HCT116 (cell line): ENCODE measurements around the gene ST3GAL5. TPM values are rescaled to one million over a fixed set of nuclear protein-coding genes. Genes with fewer than 3 reads are reported as not detected.

Experiments
- ATAC-seq: fragments of 200-7000 bp; cut with Tn5 transposase; 2 replicates; pipeline ENCODE4 v1.9.1; 2020; ENCODE audit warnings: mild to moderate bottlenecking, moderate library complexity
- BruUV-seq: library from RNA; stranded (reverse); fragments of 400-500 nt; replicated peaks from 2 replicates; lab custom pipeline; 2021; lab: Mats Ljungman, UMichigan
- CTCF ChIA-PET: fragments of 300-600 bp; sonication (Branson Sonifier 250); formaldehyde crosslinking; loops from one replicate; lab custom pipeline; 2021; ENCODE audit warnings: antibody characterized with exemption; lab: Charles Lee
- POLR2A ChIA-PET: fragments of 300-600, 350-600 bp; sonication (Branson Sonifier 250); formaldehyde crosslinking; loops from one replicate; lab custom pipeline; 2021; ENCODE audit warnings: antibody characterized with exemption; lab: Charles Lee
- RAD21 ChIA-PET, 2 experiments: fragments of 300-600 bp; sonication (Branson Sonifier 250); formaldehyde crosslinking; loops; one replicate each; lab custom pipeline; 2023; ENCODE audit warnings: low total read pairs in 2 of 2; ENCODE audit not compliant: uncharacterized antibody in 2 of 2, unreplicated experiment in 2 of 2, low non-redundant PET in 1 of 2; lab: Charles Lee
- DNase-seq: peaks from one replicate; pipeline ENCODE4 v3.0.0-alpha.2; 2010; ENCODE audit warnings: low read depth, low spot score
- H2AFZ ChIP-seq: fragments of 200-600 bp; shearing (Covaris generic), sonication (generic); 2 replicates; pipeline ENCODE4 v1.6.1; 2017; ENCODE audit warnings: low read depth, mixed run types, mixed read lengths, antibody characterized with exemption, low read length; ENCODE audit not compliant: poor library complexity, severe bottlenecking
- H3K27ac ChIP-seq: 2 replicates; pipeline ENCODE4 v1.5.1; 2012; ENCODE audit warnings: low read depth, low read length
- H3K27me3 ChIP-seq: fragments of 200-600 bp; sonication (generic); 2 replicates; pipeline ENCODE4 v1.6.1; 2016; ENCODE audit warnings: mixed run types, low read length, mixed read lengths; ENCODE audit not compliant: insufficient read depth
- H3K36me3 ChIP-seq, 2 experiments: fragments of 200-500 bp in 1 of 2; fragments of 200-600 bp in 1 of 2; sonication (Bioruptor generic) in 1 of 2; sonication (generic) in 1 of 2; 2 replicates each; pipeline versions ENCODE4 v1.5.1 to v1.6.1; 2014 to 2016; ENCODE audit warnings: low read length in 2 of 2, inconsistent platforms in 1 of 2, mixed read lengths in 1 of 2, mixed run types in 1 of 2; ENCODE audit not compliant: insufficient read depth in 2 of 2, control insufficient read depth in 1 of 2
- H3K4me1 ChIP-seq, 2 experiments: fragments of 200-600 bp in 1 of 2; sonication (generic) in 1 of 2; 2 replicates each; pipeline versions ENCODE4 v1.5.1 to v1.6.1; 2012 to 2017; ENCODE audit warnings: low read length in 2 of 2, inconsistent platforms in 1 of 2, mild to moderate bottlenecking in 1 of 2, mixed read lengths in 1 of 2, mixed run types in 1 of 2, moderate library complexity in 1 of 2; ENCODE audit not compliant: insufficient read depth in 2 of 2, control insufficient read depth in 1 of 2
- H3K4me2 ChIP-seq: fragments of 200-600 bp; sonication (generic); 2 replicates; pipeline ENCODE4 v1.6.1; 2017; ENCODE audit warnings: mixed run types, low read length, mixed read lengths
- H3K4me3 ChIP-seq, 2 experiments: fragments of 200-600 bp in 1 of 2; sonication (generic) in 1 of 2; replicated peaks in 1 of 2; 2 replicates each; pipeline ENCODE4 v1.5.1; 2011 to 2016; ENCODE audit warnings: low read length in 2 of 2, control low read depth in 1 of 2, low read depth in 1 of 2, mild to moderate bottlenecking in 1 of 2, mixed read lengths in 1 of 2, mixed run types in 1 of 2
- H3K79me2 ChIP-seq: fragments of 200-600 bp; sonication (generic); 2 replicates; pipeline ENCODE4 v1.6.1; 2017; ENCODE audit warnings: mild to moderate bottlenecking, mixed run types, low read length, moderate library complexity, mixed read lengths; ENCODE audit not compliant: insufficient read depth
- H3K9ac ChIP-seq: fragments of 200-600 bp; sonication (generic); 2 replicates; pipeline ENCODE4 v1.6.1; 2016; ENCODE audit warnings: low read length, mixed read lengths
- H3K9me2 ChIP-seq: fragments of 200-600 bp; sonication (generic), shearing (Covaris generic); 2 replicates; pipeline ENCODE4 v1.6.1; 2017; ENCODE audit warnings: mixed run types, mild to moderate bottlenecking, moderate library complexity; ENCODE audit not compliant: insufficient read depth
- H3K9me3 ChIP-seq, 2 experiments: fragments of 200-500 bp in 1 of 2; fragments of 200-600 bp in 1 of 2; sonication (Bioruptor generic) in 1 of 2; sonication (generic) in 1 of 2; 2 replicates each; pipeline ENCODE4 v1.6.1; 2014 to 2017; ENCODE audit warnings: low read length in 2 of 2, mixed read lengths in 2 of 2, inconsistent platforms in 1 of 2, low read depth in 1 of 2, mild to moderate bottlenecking in 1 of 2, mixed run types in 1 of 2, moderate library complexity in 1 of 2; ENCODE audit not compliant: control insufficient read depth in 1 of 2, insufficient read depth in 1 of 2
- H4K20me1 ChIP-seq: fragments of 200-600 bp; sonication (generic), shearing (Covaris generic); 2 replicates; pipeline ENCODE4 v1.6.1; 2017; ENCODE audit warnings: mixed run types, mild to moderate bottlenecking, moderate library complexity; ENCODE audit not compliant: insufficient read depth
- CEBPB ChIP-seq: IDR thresholded peaks from 2 replicates; pipeline ENCODE4 v1.6.1; 2012; ENCODE audit warnings: low read depth
- EGR1 ChIP-seq: IDR thresholded peaks from 2 replicates; pipeline ENCODE4 v1.6.1; 2012; ENCODE audit warnings: low read depth
- EZH2 ChIP-seq: fragments of 200-600 bp; sonication (generic); IDR thresholded peaks from 2 replicates; pipeline ENCODE4 v1.6.1; 2017; ENCODE audit warnings: antibody characterized with exemption, mixed run types
- EZH2phosphoT487 ChIP-seq: fragments of 200-600 bp; IDR thresholded peaks from 2 replicates; pipeline ENCODE4 v1.6.1; 2018; ENCODE audit warnings: antibody characterized with exemption, borderline replicate concordance
- FOSL1 ChIP-seq: IDR thresholded peaks from 2 replicates; pipeline ENCODE4 v1.6.1; 2012; ENCODE audit warnings: low read depth
- JUND ChIP-seq: IDR thresholded peaks from 2 replicates; pipeline ENCODE4 v1.6.1; 2012
- POLR2A ChIP-seq: IDR thresholded peaks from 2 replicates; pipeline ENCODE4 v1.7.0; 2011; ENCODE audit warnings: borderline replicate concordance; ENCODE audit not compliant: insufficient read depth, insufficient read length; ENCODE audit errors: extremely low read depth
- POLR2AphosphoS5 ChIP-seq: IDR thresholded peaks from 2 replicates; pipeline ENCODE4 v1.6.1; 2011; ENCODE audit warnings: mild to moderate bottlenecking, low read depth, low read length, moderate library complexity
- RAD21 ChIP-seq: IDR thresholded peaks from 2 replicates; pipeline ENCODE4 v1.6.1; 2012; ENCODE audit warnings: low read depth, mild to moderate bottlenecking
- SIN3A ChIP-seq: IDR thresholded peaks from 2 replicates; pipeline ENCODE4 v1.6.1; 2012; ENCODE audit warnings: low read depth
- SP1 ChIP-seq: IDR thresholded peaks from 2 replicates; pipeline ENCODE4 v1.6.1; 2012; ENCODE audit warnings: low read depth
- SRF ChIP-seq: IDR thresholded peaks from 2 replicates; pipeline ENCODE4 v1.6.1; 2012; ENCODE audit warnings: low read depth
- YY1 ChIP-seq: IDR thresholded peaks from 2 replicates; pipeline ENCODE4 v1.6.1; 2011; ENCODE audit warnings: low read length, low read depth, moderate library complexity, mild to moderate bottlenecking; ENCODE audit not compliant: insufficient replicate concordance; ENCODE audit errors: extremely low read depth
- ZFX ChIP-seq: fragments of 450-650 bp; IDR thresholded peaks from 2 replicates; pipeline ENCODE4 v1.6.1; 2017
- ZNF274 ChIP-seq: fragments of 200-500 bp; sonication (Bioruptor generic); IDR thresholded peaks from 2 replicates; pipeline ENCODE4 v1.6.1; 2014; ENCODE audit warnings: mild to moderate bottlenecking, low read depth, low read length, inconsistent platforms
- intact Hi-C: fragments of 100-400 bp; cut with micrococcal nuclease; formaldehyde crosslinking; loops from 2 replicates; pipeline ENCODE4 v1.10.0; 2022
- total RNA-seq: library from RNA; stranded (reverse); gene quantifications from one replicate; pipeline ENCODE4 v1.2.1, GENCODE V29; 2021; ENCODE audit not compliant: unreplicated experiment
- TF ChIP-seq, protein P1 (sequence below), 3 experiments: fragments of 200-600 bp in 1 of 3; sonication (generic) in 1 of 3; IDR thresholded peaks in 2 of 3; conservative IDR thresholded peaks in 1 of 3; 2 replicates each; pipeline ENCODE4 v1.5.1; 2012 to 2017; ENCODE audit warnings: low read depth in 2 of 3, low read length in 2 of 3, antibody characterized with exemption in 1 of 3, borderline replicate concordance in 1 of 3, control low read depth in 1 of 3, mild to moderate bottlenecking in 1 of 3, mixed read lengths in 1 of 3, mixed run types in 1 of 3, moderate library complexity in 1 of 3; ENCODE audit not compliant: insufficient read depth in 1 of 3
- TF ChIP-seq, protein P2 (sequence below): IDR thresholded peaks from 2 replicates; pipeline ENCODE4 v1.6.1; 2011; ENCODE audit warnings: mild to moderate bottlenecking, low read length, moderate library complexity; ENCODE audit not compliant: insufficient replicate concordance; ENCODE audit errors: extremely low read depth
- TF ChIP-seq, protein P3 (sequence below): IDR thresholded peaks from 2 replicates; pipeline ENCODE4 v1.6.1; 2012
- TF ChIP-seq, protein P4 (sequence below): IDR thresholded peaks from 2 replicates; pipeline ENCODE4 v1.6.1; 2012; ENCODE audit warnings: low read depth
- TF ChIP-seq, protein P5 (sequence below): IDR thresholded peaks from 2 replicates; pipeline ENCODE4 v1.6.1; 2012

ST3GAL5 gene
- total RNA-seq, 1 experiment from 2014 or later: 14.8 TPM

DNA sequence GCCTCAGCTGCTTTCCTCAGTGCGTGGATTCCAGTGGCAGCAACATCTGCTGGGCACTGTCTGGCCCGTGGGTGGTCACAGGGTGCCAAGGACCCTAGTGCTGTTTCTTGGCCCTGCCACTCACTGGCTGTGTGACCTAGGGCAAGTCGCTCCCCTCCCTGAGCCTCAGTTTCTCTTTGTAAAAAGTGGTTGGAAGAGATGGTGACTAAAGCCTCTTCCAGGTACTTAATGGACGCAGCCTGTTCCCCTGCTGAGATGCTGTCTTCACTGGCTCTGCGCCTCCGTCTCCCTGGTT lies 92.8 kb downstream of the ST3GAL5 start:
- intact Hi-C loops: no loop called here
- TF ChIP-seq SRF: no peak
- no peak for TF ChIP-seq ZNF274
- TF ChIP-seq SP1: no peak
- TF ChIP-seq, protein P1, sequence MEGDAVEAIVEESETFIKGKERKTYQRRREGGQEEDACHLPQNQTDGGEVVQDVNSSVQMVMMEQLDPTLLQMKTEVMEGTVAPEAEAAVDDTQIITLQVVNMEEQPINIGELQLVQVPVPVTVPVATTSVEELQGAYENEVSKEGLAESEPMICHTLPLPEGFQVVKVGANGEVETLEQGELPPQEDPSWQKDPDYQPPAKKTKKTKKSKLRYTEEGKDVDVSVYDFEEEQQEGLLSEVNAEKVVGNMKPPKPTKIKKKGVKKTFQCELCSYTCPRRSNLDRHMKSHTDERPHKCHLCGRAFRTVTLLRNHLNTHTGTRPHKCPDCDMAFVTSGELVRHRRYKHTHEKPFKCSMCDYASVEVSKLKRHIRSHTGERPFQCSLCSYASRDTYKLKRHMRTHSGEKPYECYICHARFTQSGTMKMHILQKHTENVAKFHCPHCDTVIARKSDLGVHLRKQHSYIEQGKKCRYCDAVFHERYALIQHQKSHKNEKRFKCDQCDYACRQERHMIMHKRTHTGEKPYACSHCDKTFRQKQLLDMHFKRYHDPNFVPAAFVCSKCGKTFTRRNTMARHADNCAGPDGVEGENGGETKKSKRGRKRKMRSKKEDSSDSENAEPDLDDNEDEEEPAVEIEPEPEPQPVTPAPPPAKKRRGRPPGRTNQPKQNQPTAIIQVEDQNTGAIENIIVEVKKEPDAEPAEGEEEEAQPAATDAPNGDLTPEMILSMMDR (IDR thresholded peaks at IDR 0.05 in 2 of 3, conservative IDR thresholded peaks at IDR 0.05 in 1 of 3; ENCODE audit: borderline replicate concordance in 1 of 3, insufficient read depth in 1 of 3, low read depth in 2 of 3, low read length in 2 of 3): no peak
- TF ChIP-seq, protein P2, sequence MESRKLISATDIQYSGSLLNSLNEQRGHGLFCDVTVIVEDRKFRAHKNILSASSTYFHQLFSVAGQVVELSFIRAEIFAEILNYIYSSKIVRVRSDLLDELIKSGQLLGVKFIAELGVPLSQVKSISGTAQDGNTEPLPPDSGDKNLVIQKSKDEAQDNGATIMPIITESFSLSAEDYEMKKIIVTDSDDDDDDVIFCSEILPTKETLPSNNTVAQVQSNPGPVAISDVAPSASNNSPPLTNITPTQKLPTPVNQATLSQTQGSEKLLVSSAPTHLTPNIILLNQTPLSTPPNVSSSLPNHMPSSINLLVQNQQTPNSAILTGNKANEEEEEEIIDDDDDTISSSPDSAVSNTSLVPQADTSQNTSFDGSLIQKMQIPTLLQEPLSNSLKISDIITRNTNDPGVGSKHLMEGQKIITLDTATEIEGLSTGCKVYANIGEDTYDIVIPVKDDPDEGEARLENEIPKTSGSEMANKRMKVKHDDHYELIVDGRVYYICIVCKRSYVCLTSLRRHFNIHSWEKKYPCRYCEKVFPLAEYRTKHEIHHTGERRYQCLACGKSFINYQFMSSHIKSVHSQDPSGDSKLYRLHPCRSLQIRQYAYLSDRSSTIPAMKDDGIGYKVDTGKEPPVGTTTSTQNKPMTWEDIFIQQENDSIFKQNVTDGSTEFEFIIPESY: no peak
- no peak for TF ChIP-seq EGR1
- no peak for TF ChIP-seq FOSL1
- no peak for TF ChIP-seq EZH2
- no peak for TF ChIP-seq EZH2phosphoT487
- no peak for TF ChIP-seq YY1
- no peak for TF ChIP-seq SIN3A
- no peak for TF ChIP-seq ZFX
- no peak for TF ChIP-seq POLR2A
- TF ChIP-seq, protein P3, sequence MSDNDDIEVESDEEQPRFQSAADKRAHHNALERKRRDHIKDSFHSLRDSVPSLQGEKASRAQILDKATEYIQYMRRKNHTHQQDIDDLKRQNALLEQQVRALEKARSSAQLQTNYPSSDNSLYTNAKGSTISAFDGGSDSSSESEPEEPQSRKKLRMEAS: no peak
- no peak for TF ChIP-seq POLR2AphosphoS5
- TF ChIP-seq CEBPB: no peak
- TF ChIP-seq, protein P4, sequence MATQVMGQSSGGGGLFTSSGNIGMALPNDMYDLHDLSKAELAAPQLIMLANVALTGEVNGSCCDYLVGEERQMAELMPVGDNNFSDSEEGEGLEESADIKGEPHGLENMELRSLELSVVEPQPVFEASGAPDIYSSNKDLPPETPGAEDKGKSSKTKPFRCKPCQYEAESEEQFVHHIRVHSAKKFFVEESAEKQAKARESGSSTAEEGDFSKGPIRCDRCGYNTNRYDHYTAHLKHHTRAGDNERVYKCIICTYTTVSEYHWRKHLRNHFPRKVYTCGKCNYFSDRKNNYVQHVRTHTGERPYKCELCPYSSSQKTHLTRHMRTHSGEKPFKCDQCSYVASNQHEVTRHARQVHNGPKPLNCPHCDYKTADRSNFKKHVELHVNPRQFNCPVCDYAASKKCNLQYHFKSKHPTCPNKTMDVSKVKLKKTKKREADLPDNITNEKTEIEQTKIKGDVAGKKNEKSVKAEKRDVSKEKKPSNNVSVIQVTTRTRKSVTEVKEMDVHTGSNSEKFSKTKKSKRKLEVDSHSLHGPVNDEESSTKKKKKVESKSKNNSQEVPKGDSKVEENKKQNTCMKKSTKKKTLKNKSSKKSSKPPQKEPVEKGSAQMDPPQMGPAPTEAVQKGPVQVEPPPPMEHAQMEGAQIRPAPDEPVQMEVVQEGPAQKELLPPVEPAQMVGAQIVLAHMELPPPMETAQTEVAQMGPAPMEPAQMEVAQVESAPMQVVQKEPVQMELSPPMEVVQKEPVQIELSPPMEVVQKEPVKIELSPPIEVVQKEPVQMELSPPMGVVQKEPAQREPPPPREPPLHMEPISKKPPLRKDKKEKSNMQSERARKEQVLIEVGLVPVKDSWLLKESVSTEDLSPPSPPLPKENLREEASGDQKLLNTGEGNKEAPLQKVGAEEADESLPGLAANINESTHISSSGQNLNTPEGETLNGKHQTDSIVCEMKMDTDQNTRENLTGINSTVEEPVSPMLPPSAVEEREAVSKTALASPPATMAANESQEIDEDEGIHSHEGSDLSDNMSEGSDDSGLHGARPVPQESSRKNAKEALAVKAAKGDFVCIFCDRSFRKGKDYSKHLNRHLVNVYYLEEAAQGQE: no peak
- TF ChIP-seq, protein P5, sequence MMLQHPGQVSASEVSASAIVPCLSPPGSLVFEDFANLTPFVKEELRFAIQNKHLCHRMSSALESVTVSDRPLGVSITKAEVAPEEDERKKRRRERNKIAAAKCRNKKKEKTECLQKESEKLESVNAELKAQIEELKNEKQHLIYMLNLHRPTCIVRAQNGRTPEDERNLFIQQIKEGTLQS: no peak
- no peak for TF ChIP-seq RAD21
- TF ChIP-seq JUND: no peak
- Histone ChIP-seq H3K9me2 (no peaks in the 10 kb centered on the region), H2AFZ (no peak overlapping the region), H3K27me3 (peaks cover 4% of the 10 kb centered on the region; the same call in 1 of the 2 replicates), H3K27ac (no peak overlapping the region), H3K9ac (no peak overlapping the region), H3K4me2 (no peak overlapping the region), H3K9me3 (no peaks in the 10 kb centered on the region), H4K20me1 (no peaks in the 10 kb centered on the region), H3K36me3 (no peaks in the 10 kb centered on the region), H3K4me1 (peaks cover 18 to 24% of the 10 kb centered on the region in 2 experiments), H3K79me2 (no peaks in the 10 kb centered on the region), H3K4me3 (no peak overlapping the region)
- no TSS peak for BruUV-seq
- RAD21 ChIA-PET: no interaction called here
- POLR2A ChIA-PET: no interaction called here
- DNase-seq (no peak), ATAC-seq (no peak)
- CTCF ChIA-PET: no interaction called here
